LHCN-M2 (cell line): ENCODE measurements around the gene PLXNA4. TPM values are rescaled to one million over a fixed set of nuclear protein-coding genes. Genes with fewer than 3 reads are reported as not detected.
"Not testable (repeated sequence)": the region's sequence is repeated elsewhere in the genome, so short reads cannot be mapped to it uniquely, and the experiment has no call there.

Experiments
- DNase-seq: peaks from one replicate; pipeline ENCODE4 v3.0.0-alpha.2; 2012; ENCODE audit warnings: low read depth
- total RNA-seq: library from RNA; depleted of rRNA; stranded (reverse); fragments of >200 nt; gene quantifications from 2 replicates; pipeline ENCODE4 v1.2.3, GENCODE V29; 2014

PLXNA4 gene
- total RNA-seq, 1 experiment from 2014 or later = not detected

DNA sequence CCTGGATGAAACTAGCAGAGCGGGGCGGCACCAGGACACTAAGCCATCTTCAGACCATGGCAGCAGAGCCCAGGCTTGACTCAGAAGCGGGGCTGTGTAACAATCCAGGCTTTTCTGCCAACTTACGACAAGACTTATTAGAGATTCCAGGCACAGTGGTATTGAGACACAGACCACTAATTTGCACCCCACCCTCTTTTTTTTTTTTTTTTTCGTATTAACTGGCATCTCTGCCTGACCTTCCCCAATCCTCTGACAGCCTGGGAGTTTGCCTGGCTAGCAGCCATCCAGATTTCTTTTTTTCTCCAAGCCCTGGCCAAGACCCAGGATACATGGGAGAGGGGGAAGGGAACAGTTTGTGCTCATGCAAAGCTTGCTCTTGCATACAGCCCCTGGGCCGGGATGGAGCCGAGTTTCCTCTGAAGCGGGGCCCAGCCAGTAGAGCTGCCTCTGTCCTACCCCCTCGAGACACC is 182.4 kb downstream of the PLXNA4 start:
- no peak for DNase-seq

DNA sequence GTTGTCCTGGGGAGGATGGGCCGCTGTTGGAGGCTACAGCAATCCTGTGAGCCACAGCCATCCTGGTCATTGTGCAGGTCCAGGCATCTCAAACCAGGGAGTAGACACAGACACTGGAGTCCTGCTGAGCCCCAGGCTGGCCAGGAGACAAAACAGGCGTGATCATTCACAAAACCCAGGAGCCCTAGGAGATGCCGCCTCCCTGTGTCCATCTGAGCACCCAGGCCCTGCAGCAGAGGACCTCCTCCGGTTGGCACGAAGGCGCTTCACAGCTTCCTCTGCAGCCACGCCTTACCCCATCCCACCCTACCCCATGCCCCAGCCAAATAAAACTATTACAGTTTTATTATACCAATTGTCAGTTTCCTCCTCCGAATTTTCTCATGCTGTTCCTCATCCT is 183.6 kb downstream of the PLXNA4 start:
- no peak for DNase-seq

DNA sequence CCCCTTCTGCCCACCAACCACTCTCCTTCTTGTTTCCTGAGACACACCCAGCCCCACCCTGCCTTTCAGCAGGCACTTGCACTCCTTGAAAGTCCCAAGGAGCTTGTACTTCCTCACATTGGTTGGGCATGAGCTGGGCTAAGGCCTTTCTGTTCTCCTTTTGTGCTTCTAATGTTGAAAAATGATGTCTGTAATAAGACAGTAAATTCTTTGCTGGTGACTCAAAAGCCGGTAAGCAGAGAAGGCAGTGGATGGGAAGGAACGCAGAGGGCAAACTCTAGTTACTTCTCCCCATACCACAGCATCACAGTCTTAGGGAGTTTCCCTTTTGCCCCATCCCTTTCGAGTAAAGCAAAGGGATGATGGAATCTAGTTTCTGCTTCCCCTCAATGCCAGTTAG is 185.6 kb downstream of the PLXNA4 start:
- no peak for DNase-seq

DNA sequence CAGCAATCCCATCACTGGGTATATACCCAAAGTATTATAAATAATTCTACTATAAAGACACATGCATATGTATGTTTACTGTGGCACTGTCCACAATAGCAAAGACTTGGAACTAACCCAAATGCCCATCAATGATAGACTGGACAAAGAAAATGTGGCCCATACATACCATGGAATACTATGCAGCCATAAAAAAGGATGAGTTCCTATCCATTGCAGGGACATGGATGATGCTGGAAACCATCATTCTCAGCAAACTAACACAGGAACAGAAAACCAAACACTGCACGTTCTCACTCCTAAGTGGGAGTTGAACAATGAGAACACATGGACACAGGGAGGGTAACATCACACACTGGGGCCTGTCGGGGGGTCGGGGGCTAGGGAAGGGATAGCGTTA is 186.2 kb downstream of the PLXNA4 start:
- not testable (repeated sequence) for DNase-seq

DNA sequence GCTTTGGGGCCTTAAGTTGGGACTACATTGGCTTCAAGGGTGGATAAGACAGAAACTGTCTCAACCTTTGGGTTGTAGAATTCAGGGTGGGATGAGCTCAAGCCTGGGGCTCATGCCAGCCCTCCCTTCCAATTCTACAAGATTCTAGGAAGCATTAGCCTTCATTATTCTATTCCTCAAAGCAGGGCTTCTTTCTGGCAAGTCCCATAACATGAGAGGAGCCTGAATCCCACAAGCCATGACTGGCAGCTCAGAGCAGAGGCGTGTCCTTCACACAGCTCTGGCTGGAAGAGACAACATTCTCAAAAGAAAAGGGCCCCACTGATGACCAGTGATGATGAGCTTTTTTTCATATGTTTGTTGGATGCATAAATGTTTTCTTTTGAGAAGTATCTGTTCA is 187.6 kb downstream of the PLXNA4 start:
- no peak for DNase-seq

DNA sequence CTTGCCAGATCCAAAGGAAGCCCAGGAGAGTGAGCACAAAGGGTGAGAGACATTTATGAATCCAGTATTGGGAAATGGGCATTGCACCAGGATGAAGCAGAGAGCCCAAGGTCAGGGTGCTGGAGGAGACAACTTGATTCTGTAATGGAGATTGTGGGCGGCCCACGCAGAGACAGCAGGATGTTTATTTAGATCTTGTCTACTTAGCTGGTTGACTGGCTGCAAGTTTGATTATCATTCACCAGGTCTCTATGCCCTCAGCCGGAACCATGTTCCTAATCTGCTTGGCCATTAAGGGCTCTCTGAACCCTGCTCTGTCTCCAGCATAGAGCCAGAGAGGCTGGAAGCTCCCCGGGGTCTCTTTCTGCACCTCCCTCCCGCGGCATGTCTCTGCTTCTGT is 188.7 kb downstream of the PLXNA4 start:
- no peak for DNase-seq

DNA sequence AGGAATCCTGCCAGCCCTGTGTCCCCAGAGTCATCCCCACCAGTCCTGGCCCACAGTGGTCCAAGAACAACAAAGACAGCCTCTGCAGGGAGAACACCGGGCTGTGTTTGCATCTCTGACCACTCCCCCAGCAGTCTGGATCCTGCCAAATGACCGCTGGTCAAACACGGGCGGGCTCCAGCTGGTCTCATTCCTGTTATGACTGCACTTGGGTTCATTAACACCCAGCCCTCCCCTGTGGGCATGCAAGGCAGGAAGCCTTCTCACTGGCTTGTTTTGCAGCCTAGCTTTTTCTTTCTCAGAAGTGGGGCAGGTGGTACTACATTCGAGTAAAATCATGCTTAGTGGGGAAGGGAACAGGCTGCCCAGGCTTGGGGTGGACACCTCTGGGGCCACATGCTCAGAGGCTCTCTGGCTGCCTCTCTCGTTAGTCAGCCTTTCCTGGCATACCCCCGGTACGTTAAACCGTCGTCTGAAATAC is 190.0 kb downstream of the PLXNA4 start:
- no peak for DNase-seq

DNA sequence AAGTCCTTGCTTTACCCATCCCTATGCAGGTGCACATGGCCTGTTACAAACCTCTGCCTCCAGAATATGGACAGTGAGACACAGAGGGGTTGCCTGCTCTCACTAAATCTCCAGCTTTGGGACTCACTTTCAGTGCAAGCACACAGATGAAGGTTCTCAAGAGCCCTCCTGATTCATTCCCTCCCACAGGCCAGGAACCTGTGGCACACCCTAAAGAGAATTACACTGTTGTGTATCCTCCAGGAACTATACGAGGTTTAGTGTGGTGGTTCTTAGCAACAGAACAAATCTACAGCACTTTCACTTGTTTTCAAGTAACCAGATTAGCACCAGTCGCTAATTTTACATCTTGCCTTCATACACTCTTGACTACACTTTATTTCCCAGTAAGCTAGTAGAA is 192.3 kb downstream of the PLXNA4 start:
- DNase-seq = no peak

DNA sequence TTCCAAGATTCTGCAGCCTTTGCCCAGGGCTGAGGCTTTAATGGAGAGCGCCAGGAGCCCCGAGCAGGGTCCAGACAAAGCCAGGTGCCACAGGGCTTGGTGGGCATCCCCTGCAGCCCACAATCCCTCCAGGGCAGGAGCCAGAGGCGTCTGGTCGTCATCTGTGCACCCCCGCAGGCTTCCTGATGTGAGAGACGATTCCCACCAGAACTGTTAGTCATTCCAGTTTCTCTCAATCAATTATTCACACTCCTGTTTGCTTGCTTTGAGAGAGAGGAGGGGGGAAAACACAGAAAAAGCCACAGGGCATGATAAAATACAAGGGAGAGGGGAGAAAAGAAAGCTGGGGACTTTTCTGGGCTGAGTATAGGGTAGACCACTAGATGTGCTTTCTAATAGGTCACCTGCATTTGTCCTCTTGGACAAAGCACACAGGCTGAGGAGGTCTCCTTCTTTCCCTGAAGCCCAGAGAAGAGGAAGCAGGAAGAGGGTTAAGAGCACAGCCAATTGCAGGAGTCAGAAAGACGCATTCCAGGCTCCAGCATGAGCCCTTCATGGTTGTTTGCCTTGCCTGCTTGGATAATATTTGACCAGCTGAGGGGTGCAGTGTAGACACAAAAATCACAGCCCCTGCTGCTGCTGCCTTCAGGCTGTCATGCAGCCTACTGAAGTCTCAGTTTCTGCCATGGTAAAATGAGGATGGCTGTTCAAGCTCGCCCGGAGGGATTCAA is 194.4 kb downstream of the PLXNA4 start:
- DNase-seq = no peak

DNA sequence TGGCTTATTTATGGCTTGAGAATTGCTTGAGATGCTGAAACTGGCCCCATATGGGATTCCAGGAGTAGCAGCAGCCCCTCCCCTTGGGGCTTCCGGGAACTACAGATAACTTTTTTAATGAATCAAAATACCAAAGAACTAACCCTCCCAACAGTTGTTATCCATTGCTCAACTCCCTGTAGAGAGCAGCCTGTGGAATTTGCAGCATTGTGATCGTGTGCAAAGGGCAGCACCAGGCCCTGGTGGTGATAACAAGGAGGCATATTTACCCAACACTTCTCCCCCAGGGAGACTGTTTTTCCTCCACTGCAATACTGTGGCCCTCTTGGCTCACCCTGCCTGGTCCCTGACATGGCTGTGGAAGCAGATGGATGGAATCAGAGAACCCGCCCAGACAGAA is 196.2 kb downstream of the PLXNA4 start:
- no peak for DNase-seq

DNA sequence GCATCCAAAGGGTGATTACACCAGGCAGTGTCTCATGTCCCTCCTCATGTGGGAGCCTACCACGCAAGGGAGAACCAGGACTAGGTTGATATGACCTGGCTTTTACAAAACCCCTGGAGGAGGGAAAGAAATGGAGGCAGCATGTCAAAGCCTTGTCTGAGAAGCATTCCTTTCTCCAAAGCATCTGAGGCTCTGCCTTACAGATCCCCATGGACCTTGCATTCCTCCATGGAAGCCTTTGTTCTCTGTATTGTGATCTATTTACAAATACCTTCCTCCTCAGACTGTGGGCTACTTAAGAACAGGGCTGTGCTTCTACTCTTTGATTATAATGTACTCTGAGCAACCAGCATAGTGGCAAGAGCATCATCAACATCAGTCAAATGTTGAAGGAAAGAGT is 197.0 kb downstream of the PLXNA4 start:
- no peak for DNase-seq

DNA sequence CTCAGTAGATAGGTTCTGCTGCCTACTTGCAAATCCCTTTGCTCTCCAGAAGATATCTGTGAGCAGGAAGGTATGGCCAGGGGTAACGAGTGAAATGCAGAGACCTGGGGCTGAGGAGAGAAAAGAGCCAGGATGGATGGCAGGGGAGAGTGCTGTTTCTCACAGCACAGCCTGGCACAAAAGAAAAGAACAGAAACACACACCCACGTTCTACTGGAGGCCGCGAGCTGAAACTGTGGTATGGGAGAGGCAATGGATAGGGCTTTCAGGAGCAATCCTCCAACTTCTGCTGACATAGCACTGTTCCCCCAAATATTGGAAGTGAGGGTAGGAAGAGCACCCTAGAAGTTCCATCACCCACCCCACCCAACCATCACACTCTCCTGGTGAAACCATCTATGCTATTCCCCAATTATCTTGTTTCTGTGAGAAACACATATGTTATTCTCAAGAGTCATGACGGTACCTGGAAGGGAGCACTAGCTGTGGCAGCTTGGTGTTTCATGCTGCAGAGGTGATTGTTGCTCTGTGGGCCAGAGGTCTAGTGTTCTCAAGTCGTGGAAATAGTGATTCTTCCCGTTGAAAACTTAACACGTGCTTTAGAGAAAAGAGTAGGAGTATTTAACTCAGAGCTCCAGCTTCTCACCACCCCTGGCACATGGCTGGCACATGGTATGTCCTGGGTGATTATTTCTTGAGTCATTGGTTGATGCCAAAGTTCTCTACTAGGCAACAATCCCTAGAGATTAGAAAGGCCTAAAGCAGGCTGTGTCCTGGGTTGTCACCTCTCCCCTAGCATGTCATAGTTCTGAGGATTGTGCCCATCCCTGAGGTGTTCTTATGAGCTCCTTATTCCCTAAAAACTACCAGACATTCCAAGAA is 198.3 kb downstream of the PLXNA4 start:
- DNase-seq = no peak

DNA sequence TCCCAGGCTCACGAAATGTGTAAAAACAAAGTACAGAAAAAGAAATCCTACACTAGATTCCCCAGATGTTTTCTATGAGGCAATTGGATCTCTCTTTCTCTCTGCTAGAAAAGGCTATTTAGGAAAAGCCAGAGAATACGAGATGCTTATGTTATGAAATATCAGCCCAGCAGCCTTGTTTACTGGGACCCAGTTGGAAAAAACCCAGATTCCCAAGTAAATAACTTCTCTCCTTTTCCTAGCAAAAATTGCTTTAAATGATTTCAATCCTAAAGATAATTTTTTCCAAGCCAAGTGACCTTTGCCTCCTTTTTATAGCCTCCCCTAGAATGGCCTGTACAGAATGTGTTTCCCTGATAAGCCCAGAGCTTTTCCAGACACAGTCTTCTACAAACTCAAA is 199.3 kb downstream of the PLXNA4 start:
- DNase-seq = no peak

DNA sequence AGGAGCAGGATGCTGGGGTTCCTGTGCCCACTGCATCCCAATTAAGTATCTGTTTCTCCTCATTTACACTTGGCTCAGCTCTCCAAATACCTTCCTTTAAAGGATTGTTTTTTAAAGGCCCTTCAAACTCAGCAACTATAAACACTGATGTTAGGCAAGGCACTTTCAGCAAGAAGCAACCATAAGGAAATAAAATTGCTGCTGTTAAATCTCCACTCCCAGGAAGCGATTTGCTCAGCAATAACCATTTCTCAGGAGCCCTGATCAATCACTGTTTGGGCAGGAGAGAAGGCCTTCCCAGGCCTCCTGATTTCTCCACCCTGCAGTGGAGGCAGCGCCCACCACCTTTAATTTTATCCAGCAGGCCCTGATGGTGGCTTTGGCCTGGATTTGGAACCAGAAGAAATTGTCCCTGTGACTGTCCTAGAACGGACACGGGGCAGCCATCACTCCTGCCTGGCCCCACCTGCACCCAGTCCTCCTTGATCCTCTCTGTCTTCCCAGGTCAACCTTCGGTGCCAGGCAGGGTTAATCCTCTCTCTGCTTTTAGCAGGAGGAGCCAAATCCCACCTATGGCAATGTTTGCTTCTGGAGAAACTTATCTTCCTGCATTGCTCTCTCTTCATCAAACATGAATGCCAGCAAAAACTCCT is 199.8 kb downstream of the PLXNA4 start:
- DNase-seq = no peak

DNA sequence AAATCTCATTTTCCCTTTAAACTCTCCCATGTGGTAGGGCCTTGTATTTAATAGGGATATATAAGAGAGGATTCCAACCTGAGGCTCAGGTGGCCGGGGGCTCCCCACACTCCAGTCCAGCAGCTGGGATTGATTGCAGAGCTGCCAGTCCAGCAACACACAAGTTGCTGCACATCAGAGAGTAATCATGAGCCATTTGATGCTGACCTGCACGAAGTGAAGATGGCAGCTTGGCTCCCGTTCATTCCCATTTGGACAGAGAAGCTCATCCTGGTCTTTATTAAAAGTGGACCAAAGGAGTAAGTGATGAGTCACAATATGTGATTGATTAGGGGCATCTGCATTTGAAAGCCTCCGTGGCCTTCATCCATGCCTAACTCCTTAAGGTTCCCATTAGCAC is 202.4 kb downstream of the PLXNA4 start:
- DNase-seq = no peak

DNA sequence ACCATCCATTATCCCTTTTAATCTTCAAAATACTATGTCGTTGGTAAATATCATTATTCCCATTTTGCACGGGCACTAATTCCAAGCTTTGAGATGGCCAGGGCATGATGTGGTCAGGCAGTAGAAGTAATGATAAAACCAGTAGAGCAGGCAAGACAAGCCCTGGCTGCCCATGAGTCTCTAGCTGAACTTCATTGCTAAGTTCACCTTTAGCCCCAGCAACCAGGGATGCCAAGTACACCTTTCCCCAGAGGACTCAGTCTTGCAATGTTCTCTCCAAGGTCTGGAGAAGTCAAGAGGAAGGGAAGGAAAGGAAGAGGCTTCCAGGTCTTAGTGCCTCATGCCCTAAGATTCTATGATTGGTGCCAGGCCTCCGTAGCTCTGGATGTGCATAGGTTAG is 203.2 kb downstream of the PLXNA4 start:
- no peak for DNase-seq

DNA sequence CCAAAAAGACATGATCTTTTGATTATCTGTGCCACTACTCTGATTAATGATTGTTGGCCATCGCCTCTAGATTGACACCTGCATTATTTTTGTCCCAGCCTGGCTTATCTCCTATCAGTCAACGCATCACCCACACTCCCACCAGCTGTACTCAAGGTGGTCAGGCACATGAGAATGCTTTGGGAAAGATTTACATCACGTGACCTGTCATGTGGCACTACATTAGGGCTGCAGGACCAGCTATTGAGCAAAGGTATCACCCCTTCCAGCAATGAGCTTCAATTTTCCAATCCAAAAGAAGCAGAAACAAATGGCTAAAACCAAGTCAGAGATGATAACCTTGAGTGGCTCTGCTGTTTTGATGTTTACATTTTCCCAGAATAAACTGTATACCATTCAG is 204.3 kb downstream of the PLXNA4 start:
- DNase-seq = no peak

DNA sequence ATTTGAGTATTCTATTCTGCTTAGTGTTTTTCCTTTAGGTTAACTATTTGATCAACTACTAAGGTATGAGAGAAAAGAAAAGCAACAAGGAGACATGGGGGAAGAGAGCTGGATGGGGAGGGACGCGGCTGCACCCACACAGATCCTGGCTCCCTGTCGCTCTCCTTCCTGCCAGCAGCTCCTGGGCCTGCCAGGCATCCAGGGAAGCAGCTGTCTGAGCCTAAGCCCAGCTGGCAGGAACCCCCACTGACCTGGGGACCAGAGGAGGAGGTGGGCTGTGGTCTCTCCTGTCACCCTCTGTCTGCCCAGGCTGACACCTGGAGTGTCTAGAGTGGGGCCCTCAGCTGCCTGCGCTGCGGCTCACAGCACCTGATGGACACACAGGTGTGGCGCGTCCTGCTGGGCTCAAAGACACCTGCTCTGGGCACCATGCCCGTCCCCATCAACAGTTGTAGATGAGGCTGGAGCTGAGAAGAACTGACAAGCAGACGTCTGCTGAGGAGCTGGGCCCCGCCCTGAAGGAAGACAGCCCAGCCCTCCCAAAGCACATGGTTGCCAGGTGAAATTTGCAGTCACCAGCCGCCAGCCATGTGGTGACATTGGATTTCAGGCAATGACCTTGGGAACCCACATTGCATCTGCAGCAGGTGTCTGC is 207.9 kb downstream of the PLXNA4 start:
- no peak for DNase-seq

DNA sequence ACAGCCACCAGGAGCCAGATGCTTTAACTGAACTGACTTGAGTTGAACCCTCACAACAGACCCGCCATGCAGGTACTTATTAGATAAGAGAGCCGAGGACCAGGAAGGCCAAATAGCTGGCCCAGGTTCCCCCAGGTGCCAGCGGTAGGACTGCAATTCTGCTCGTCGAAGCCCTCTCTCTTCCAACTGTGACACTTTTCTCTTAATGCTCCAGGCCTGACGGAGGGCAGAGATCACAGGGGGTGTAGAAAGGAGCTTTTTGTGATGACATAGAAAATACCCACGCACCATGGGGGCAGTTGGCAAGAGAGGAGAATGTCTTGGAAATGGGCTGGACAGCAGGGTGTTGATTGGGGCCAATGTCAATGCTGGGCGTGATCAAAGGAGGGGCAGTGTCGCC is 208.5 kb downstream of the PLXNA4 start:
- no peak for DNase-seq

DNA sequence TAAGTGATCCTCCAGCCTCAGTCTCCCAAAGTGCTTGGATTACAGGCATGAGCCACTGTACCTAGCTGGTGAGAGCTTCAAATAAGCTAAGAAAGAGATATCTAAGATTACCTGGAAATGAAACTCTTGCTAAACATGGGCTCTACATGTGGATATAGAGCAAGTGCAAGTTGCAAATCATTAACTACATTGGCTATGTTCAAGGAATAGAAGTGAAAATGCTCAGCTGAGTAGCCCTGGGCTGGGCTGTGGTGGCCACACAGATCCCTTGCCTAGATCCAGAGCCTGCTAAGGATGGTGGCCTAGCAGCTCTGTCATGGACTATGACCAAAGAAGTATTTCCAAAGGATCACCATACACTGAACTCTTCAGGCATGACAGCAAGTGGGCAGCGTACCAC is 209.3 kb downstream of the PLXNA4 start:
- no peak for DNase-seq

DNA sequence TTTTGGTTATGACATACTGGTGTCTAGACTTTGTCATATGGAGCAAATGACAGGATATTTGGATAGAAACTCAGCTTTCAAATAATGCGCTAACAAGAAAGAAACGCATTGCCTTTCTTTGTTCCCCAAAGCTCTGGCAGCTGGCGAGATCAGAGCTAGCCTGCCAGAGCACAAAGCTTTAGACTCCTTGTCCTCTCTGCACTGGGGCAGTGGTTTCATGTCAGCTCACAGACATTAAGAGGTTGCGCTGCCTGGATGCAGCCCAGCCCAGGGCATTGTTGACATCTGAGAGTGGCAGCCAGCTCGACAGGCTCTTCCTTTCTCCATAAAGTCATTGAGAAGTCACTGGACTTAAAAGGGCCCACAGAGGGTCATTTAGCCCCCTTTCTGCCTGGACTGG is 212.0 kb downstream of the PLXNA4 start:
- DNase-seq = no peak

DNA sequence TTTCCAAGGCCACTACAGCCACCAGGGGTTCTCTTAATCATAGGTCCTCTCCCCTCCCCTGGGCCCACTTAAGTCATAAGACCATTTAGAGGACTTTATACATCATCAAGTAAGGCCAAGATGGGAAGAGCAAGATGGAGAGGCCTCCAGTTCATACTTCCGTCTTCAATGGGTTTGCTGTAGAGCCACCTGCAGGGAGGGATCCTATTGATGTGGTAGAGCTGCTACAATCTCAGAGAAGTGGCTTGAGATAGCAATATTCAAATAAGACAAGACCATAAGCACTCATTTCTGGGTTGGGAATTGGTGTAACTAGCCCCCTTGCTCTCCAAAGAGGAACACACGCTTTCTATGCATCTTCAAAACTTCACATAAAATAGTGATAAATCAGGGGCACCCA is 214.2 kb downstream of the PLXNA4 start:
- no peak for DNase-seq
